OCI-LY3 (cell line): Measurements from ENCODE around the gene PAM.

Experiments
- CTCF ChIP-seq: fragments of 200-600, 300-600 bp; sonication (generic); IDR thresholded peaks from 2 replicates; pipeline ENCODE4 v1.5.1; 2014; ENCODE audit warnings: antibody characterized with exemption, low read length, low read depth
- EZH2phosphoT487 ChIP-seq: fragments of 200-600 bp; shearing (Covaris generic); IDR thresholded peaks from 2 replicates; pipeline ENCODE4 v1.6.1; 2018; ENCODE audit warnings: antibody characterized with exemption, mixed run types, low read depth

GRCh38 chr5:102876610-102877009 lies 121.5 kb downstream of the PAM start:
- no peak for TF ChIP-seq CTCF
- no peak for TF ChIP-seq EZH2phosphoT487
